ENCODE results near the gene MCU. TPM values are rescaled to one million over a fixed set of nuclear protein-coding genes. Genes with fewer than 3 reads are reported as not detected.
A peak's percentile ranks its signal among the peaks of the same experiment; 100 is the strongest.

The MCU gene
- polyA plus RNA-seq, 1 donor (not counting 4 experiments of a cell fraction or from before 2014, with no cell fraction given) = 103 TPM

- peaks cover 4 to 5% of the 10 kb centered on the region in 2 experiments for H3K36me3 ChIP-seq (ENCODE audit: control insufficient read depth in 2 of 2, extremely low read depth in 1 of 2, insufficient read depth in 2 of 2, low read length in 2 of 2)
- no peak overlapping the region for H2AFZ ChIP-seq (ENCODE audit: control insufficient read depth, low read length)
- FAIRE-seq = no peak
- H3K9ac ChIP-seq (ENCODE audit: control insufficient read depth, extremely low read depth, insufficient read depth, low read length) = no peak overlapping the region
- dilution Hi-C loops (cut with MboI; ENCODE audit: extremely low pct_ligation_motif_present, low sequenced_read_pairs) = no loop called here
- H3K27me3 ChIP-seq (ENCODE audit: control insufficient read depth, extremely low read depth, insufficient read depth, low read length) = no peaks in the 10 kb centered on the region
- no peak for DNase-seq (ENCODE audit: low read depth, low spot score)
- no peaks in the 10 kb centered on the region for H3K9me1 ChIP-seq (ENCODE audit: control insufficient read depth, extremely low read depth, insufficient read depth, low read length)
- H4K20me1 ChIP-seq (ENCODE audit: control insufficient read depth, extremely low read depth, insufficient read depth, low read length) = no peaks in the 10 kb centered on the region
- H3K4me1 ChIP-seq (ENCODE audit: control insufficient read depth, extremely low read depth, insufficient read depth, low read length) = peaks cover 2% of the 10 kb centered on the region
- H3K9me3 ChIP-seq (ENCODE audit: control insufficient read depth, low read depth, low read length) = no peaks in the 10 kb centered on the region
- H3K79me2 ChIP-seq (ENCODE audit: control insufficient read depth, insufficient read depth, low read length) = peaks cover 8% of the 10 kb centered on the region
- no peak overlapping the region for H3K4me3 ChIP-seq (ENCODE audit: control insufficient read depth in 2 of 3, extremely low read depth in 1 of 3, insufficient read depth in 2 of 3, low read depth in 1 of 3, low read length in 3 of 3)
- TF ChIP-seq CTCF (optimal IDR thresholded peaks at IDR 0.05 in 1 of 3, IDR thresholded peaks at IDR 0.05 in 1 of 3, conservative IDR thresholded peaks at IDR 0.05 in 1 of 3; ENCODE audit: extremely low read depth in 1 of 3, insufficient read depth in 2 of 3, low read length in 3 of 3) = no peak
- TF ChIP-seq EZH2 (IDR thresholded peaks at IDR 0.05; ENCODE audit: low read length) = no peak
- H3K27ac ChIP-seq (ENCODE audit: control insufficient read depth, insufficient read depth, low read length) = no peak overlapping the region
- no peak overlapping the region for H3K4me2 ChIP-seq (ENCODE audit: control insufficient read depth, extremely low read depth, insufficient read depth, low read depth, low read length)
Measured at GRCh38 chr10:72830625-72831024, 138.7 kb downstream of the MCU start.

- H3K4me1 ChIP-seq (ENCODE audit: control insufficient read depth, extremely low read depth, insufficient read depth, low read length) = peaks cover 2% of the 10 kb centered on the region
- no peaks in the 10 kb centered on the region for H3K9me3 ChIP-seq (ENCODE audit: control insufficient read depth, low read depth, low read length)
- no peaks in the 10 kb centered on the region for H3K27me3 ChIP-seq (ENCODE audit: control insufficient read depth, extremely low read depth, insufficient read depth, low read length)
- peaks cover 6 to 8% of the 10 kb centered on the region in 2 experiments for H3K36me3 ChIP-seq (ENCODE audit: control insufficient read depth in 2 of 2, extremely low read depth in 1 of 2, insufficient read depth in 2 of 2, low read length in 2 of 2)
- no peak overlapping the region for H3K4me3 ChIP-seq (ENCODE audit: control insufficient read depth in 2 of 3, extremely low read depth in 1 of 3, insufficient read depth in 2 of 3, low read depth in 1 of 3, low read length in 3 of 3)
- H4K20me1 ChIP-seq (ENCODE audit: control insufficient read depth, extremely low read depth, insufficient read depth, low read length) = no peaks in the 10 kb centered on the region
- H3K27ac ChIP-seq (ENCODE audit: control insufficient read depth, insufficient read depth, low read length) = no peak overlapping the region
- peaks cover 6% of the 10 kb centered on the region for H3K79me2 ChIP-seq (ENCODE audit: control insufficient read depth, insufficient read depth, low read length)
- dilution Hi-C loops (cut with MboI; ENCODE audit: extremely low pct_ligation_motif_present, low sequenced_read_pairs) = no loop called here
- peak overlapping the region; percentile 25 for H3K4me2 ChIP-seq (ENCODE audit: control insufficient read depth, extremely low read depth, insufficient read depth, low read depth, low read length)
- no peak overlapping the region for H3K9ac ChIP-seq (ENCODE audit: control insufficient read depth, extremely low read depth, insufficient read depth, low read length)
- no peak for DNase-seq (ENCODE audit: low read depth, low spot score)
- no peak overlapping the region for H2AFZ ChIP-seq (ENCODE audit: control insufficient read depth, low read length)
- FAIRE-seq = no peak
- TF ChIP-seq CTCF (optimal IDR thresholded peaks at IDR 0.05 in 1 of 3, IDR thresholded peaks at IDR 0.05 in 1 of 3, conservative IDR thresholded peaks at IDR 0.05 in 1 of 3; ENCODE audit: extremely low read depth in 1 of 3, insufficient read depth in 2 of 3, low read length in 3 of 3) = no peak
- TF ChIP-seq EZH2 (IDR thresholded peaks at IDR 0.05; ENCODE audit: low read length) = no peak
- no peaks in the 10 kb centered on the region for H3K9me1 ChIP-seq (ENCODE audit: control insufficient read depth, extremely low read depth, insufficient read depth, low read length)
Measured at GRCh38 chr10:72831696-72832409, 139.9 kb downstream of the MCU start.

Measured in keratinocyte (primary cell).